A549 (cell line): ENCODE measurements around the gene AQP12B. TPM values are rescaled to one million over a fixed set of nuclear protein-coding genes. Genes with fewer than 3 reads are reported as not detected.

Experiments used
- ATAC-seq, 2 experiments: fragments of 200-7000 bp in 1 of 2; fragments of >200 bp in 1 of 2; cut with Nextera tagmentation in 1 of 2; cut with Tn5 transposase in 1 of 2; 3 replicates each; pipeline versions ENCODE4 v1.8.0 to v1.9.1; 2018 to 2020; ENCODE audit warnings: mild to moderate bottlenecking in 1 of 2, moderate library complexity in 1 of 2
- CTCF ChIA-PET: fragments of 300-600 bp; sonication (Branson Sonifier 250); formaldehyde crosslinking; extraction: SDS; loops from one replicate; lab custom pipeline; 2021; ENCODE audit warnings: antibody characterized with exemption, inconsistent platforms; lab: Yijun Ruan, JAX
- POLR2A ChIA-PET: fragments of 350-600 bp; formaldehyde crosslinking; extraction: SDS; loops from one replicate; lab custom pipeline; 2021; ENCODE audit warnings: antibody characterized with exemption, inconsistent platforms; lab: Yijun Ruan, JAX
- DNase-seq, 2 experiments: peaks; one replicate each; pipeline versions ENCODE4 v3.0.0 to v3.0.0-alpha.2; 2011 to 2016; ENCODE audit warnings: low read depth in 1 of 2, low spot score in 1 of 2
- FAIRE-seq: peaks from 2 replicates; lab custom pipeline; 2011; peaks lifted over from hg19 to GRCh38; lab: Jason Lieb, UNC
- H3K27ac ChIP-seq, 2 experiments: fragments of >200 bp; sonication (Bioruptor Twin); formaldehyde crosslinking; 3 replicates each; pipeline ENCODE4 v1.5.1; 2016 to 2017
- H3K4me1 ChIP-seq: fragments of >200 bp; sonication (Bioruptor Twin); formaldehyde crosslinking; 3 replicates; pipeline ENCODE4 v1.6.1; 2016
- H3K4me2 ChIP-seq: fragments of >200 bp; sonication (Bioruptor Twin); formaldehyde crosslinking; 3 replicates; pipeline ENCODE4 v1.6.1; 2016
- H3K4me3 ChIP-seq: fragments of >200 bp; sonication (Bioruptor Twin); formaldehyde crosslinking; 3 replicates; pipeline ENCODE4 v1.5.1; 2016
- H3K9me3 ChIP-seq: fragments of >200 bp; sonication (Bioruptor Twin); formaldehyde crosslinking; 3 replicates; pipeline ENCODE4 v1.6.1; 2016
- CBX8 ChIP-seq: fragments of 200-600 bp; sonication (generic); IDR thresholded peaks from 2 replicates; pipeline ENCODE4 v1.6.1; 2016
- CHD2 ChIP-seq: fragments of 150-350 bp; IDR thresholded peaks from 2 replicates; pipeline ENCODE4 v1.6.1; 2014; ENCODE audit warnings: low read length; ENCODE audit not compliant: partially characterized antibody
- E2F6 ChIP-seq: IDR thresholded peaks from 2 replicates; pipeline ENCODE4 v1.6.1; 2012; ENCODE audit warnings: low read depth, borderline replicate concordance
- EHMT2 ChIP-seq: fragments of 200-600 bp; sonication (generic); IDR thresholded peaks from 2 replicates; pipeline ENCODE4 v1.6.1; 2016; ENCODE audit warnings: antibody characterized with exemption, low read depth, mild to moderate bottlenecking, moderate library complexity
- EP300 ChIP-seq, 2 experiments: fragments of >200 bp; sonication (Bioruptor Twin); formaldehyde crosslinking; IDR thresholded peaks; 2 replicates in 1 of 2; 3 replicates in 1 of 2; pipeline ENCODE4 v1.6.1; 2016 to 2017
- GATA3 ChIP-seq: IDR thresholded peaks from 2 replicates; pipeline ENCODE4 v1.6.1; 2012; ENCODE audit warnings: borderline replicate concordance
- HDAC2 ChIP-seq: fragments of 200-600 bp; sonication (generic); IDR thresholded peaks from 2 replicates; pipeline ENCODE4 v1.6.1; 2016
- MAZ ChIP-seq: fragments of 150-350 bp; IDR thresholded peaks from 2 replicates; pipeline ENCODE4 v1.6.1; 2014; ENCODE audit warnings: antibody characterized with exemption, low read depth, low read length, borderline replicate concordance
- NFE2L2 ChIP-seq: fragments of 150-350 bp; conservative IDR thresholded peaks from 2 replicates; pipeline ENCODE4 v1.6.1; 2014; ENCODE audit warnings: low read length
- NPAS2 ChIP-seq: fragments of 250-450 bp; sonication (Bioruptor Pico); IDR thresholded peaks from 2 replicates; pipeline ENCODE4 v1.8.0; 2022; ENCODE audit warnings: mild to moderate bottlenecking, moderate library complexity, borderline replicate concordance
- POLR2AphosphoS2 ChIP-seq: conservative IDR thresholded peaks from 2 replicates; pipeline ENCODE4 v1.6.1; 2012; ENCODE audit warnings: low read length, improper control_type of control experiment, inconsistent platforms
- RARB ChIP-seq: fragments of 250-450 bp; sonication (Bioruptor Pico); IDR thresholded peaks from 2 replicates; pipeline ENCODE4 v1.8.0; 2021; ENCODE audit warnings: mild to moderate bottlenecking, moderate library complexity
- TFCP2L1 ChIP-seq: fragments of 250-450 bp; sonication (Bioruptor Pico); IDR thresholded peaks from 2 replicates; pipeline ENCODE4 v1.5.0; 2021; ENCODE audit warnings: mild to moderate bottlenecking
- USF2 ChIP-seq: fragments of 450-650 bp; IDR thresholded peaks from 2 replicates; pipeline ENCODE4 v1.6.1; 2014; ENCODE audit warnings: antibody characterized with exemption
- WGBS: methylation state at CpG from one replicate; pipeline ENCODE4 v1.1.6; 2017; ENCODE audit errors: missing lambda C conversion rate; 5-methylcytosine and 5-hydroxymethylcytosine counted together
- polyA plus RNA-seq, 4 experiments: library from polyadenylated mRNA; depleted of rRNA in 3 of 4; stranded (reverse); fragments of >200 nt; fragmentation: RNase III in 1 of 4; extraction: RNeasy Plus Mini Kit Qiagen cat#74134 plus additional on column Dnase treatment in 1 of 4; gene quantifications; 2 replicates in 3 of 4; 3 replicates in 1 of 4; pipeline ENCODE4 v1.2.3, GENCODE V29; 2011 to 2017
- TF ChIP-seq, protein P1 (sequence below): fragments of 200-600 bp; sonication (generic); IDR thresholded peaks from 2 replicates; pipeline ENCODE4 v1.6.1; 2016; ENCODE audit warnings: antibody characterized with exemption, mild to moderate bottlenecking, moderate library complexity
- TF ChIP-seq, protein P2 (sequence below): fragments of >200 bp; sonication (Bioruptor Twin); formaldehyde crosslinking; IDR thresholded peaks from 3 replicates; pipeline ENCODE4 v1.5.1; 2016
- TF ChIP-seq, protein P3 (sequence below): fragments of 250-450 bp; sonication (Bioruptor Pico); IDR thresholded peaks from 2 replicates; pipeline ENCODE4 v1.5.0; 2021; ENCODE audit warnings: mild to moderate bottlenecking, moderate library complexity, borderline replicate concordance

The AQP12B gene
- polyA plus RNA-seq, 2 of the 4 experiments (the other 2 are of a cell fraction): not detected

GRCh38 chr2:240712121-240712520, 29.4 kb upstream of the AQP12B start:
- Histone ChIP-seq H3K4me1 (no peaks in the 10 kb centered on the region), H3K27ac (no peak overlapping the region), H3K4me2 (no peak overlapping the region), H3K9me3 (no peaks in the 10 kb centered on the region), H3K4me3 (no peak overlapping the region)
- DNase-seq (no peak), ATAC-seq (no peak), FAIRE-seq (no peak)
- ChIA-PET POLR2A (no interaction called here), CTCF (interaction anchor here (0.8 to 1.4 kb wide), 2 partner anchors 8 to 12 kb away, joined by 3 to 4 read pairs; no protein-coding TSS in a partner anchor)
- TF ChIP-seq CHD2 (no peak), RARB (CRISPR knock-in tag) (no peak), POLR2AphosphoS2 (no peak), CBX8 (no peak), NPAS2 (CRISPR knock-in tag) (no peak), HDAC2 (no peak), TFCP2L1 (CRISPR knock-in tag) (no peak), EHMT2 (no peak), EP300 (IDR thresholded peaks at IDR 0.05) (no peak), USF2 (no peak)
- TF ChIP-seq, protein P1, sequence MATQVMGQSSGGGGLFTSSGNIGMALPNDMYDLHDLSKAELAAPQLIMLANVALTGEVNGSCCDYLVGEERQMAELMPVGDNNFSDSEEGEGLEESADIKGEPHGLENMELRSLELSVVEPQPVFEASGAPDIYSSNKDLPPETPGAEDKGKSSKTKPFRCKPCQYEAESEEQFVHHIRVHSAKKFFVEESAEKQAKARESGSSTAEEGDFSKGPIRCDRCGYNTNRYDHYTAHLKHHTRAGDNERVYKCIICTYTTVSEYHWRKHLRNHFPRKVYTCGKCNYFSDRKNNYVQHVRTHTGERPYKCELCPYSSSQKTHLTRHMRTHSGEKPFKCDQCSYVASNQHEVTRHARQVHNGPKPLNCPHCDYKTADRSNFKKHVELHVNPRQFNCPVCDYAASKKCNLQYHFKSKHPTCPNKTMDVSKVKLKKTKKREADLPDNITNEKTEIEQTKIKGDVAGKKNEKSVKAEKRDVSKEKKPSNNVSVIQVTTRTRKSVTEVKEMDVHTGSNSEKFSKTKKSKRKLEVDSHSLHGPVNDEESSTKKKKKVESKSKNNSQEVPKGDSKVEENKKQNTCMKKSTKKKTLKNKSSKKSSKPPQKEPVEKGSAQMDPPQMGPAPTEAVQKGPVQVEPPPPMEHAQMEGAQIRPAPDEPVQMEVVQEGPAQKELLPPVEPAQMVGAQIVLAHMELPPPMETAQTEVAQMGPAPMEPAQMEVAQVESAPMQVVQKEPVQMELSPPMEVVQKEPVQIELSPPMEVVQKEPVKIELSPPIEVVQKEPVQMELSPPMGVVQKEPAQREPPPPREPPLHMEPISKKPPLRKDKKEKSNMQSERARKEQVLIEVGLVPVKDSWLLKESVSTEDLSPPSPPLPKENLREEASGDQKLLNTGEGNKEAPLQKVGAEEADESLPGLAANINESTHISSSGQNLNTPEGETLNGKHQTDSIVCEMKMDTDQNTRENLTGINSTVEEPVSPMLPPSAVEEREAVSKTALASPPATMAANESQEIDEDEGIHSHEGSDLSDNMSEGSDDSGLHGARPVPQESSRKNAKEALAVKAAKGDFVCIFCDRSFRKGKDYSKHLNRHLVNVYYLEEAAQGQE: no peak
- 82% methylated on average over 8 of the region's 9 CpGs for WGBS

GRCh38 chr2:240711701-240712100, 29.0 kb upstream of the AQP12B start:
- Histone ChIP-seq H3K4me2 (no peak overlapping the region), H3K4me1 (no peaks in the 10 kb centered on the region), H3K9me3 (no peaks in the 10 kb centered on the region), H3K27ac (no peak overlapping the region), H3K4me3 (no peak overlapping the region)
- FAIRE-seq (no peak), ATAC-seq (no peak), DNase-seq (no peak)
- POLR2A ChIA-PET: no interaction called here
- 74% methylated on average over 3 of the region's 5 CpGs for WGBS
- CTCF ChIA-PET: interaction anchor here (0.8 to 1.4 kb wide), 2 partner anchors 8 to 11 kb away, joined by 3 to 4 read pairs; no protein-coding TSS in a partner anchor
- no peak for TF ChIP-seq MAZ
- TF ChIP-seq, protein P2, sequence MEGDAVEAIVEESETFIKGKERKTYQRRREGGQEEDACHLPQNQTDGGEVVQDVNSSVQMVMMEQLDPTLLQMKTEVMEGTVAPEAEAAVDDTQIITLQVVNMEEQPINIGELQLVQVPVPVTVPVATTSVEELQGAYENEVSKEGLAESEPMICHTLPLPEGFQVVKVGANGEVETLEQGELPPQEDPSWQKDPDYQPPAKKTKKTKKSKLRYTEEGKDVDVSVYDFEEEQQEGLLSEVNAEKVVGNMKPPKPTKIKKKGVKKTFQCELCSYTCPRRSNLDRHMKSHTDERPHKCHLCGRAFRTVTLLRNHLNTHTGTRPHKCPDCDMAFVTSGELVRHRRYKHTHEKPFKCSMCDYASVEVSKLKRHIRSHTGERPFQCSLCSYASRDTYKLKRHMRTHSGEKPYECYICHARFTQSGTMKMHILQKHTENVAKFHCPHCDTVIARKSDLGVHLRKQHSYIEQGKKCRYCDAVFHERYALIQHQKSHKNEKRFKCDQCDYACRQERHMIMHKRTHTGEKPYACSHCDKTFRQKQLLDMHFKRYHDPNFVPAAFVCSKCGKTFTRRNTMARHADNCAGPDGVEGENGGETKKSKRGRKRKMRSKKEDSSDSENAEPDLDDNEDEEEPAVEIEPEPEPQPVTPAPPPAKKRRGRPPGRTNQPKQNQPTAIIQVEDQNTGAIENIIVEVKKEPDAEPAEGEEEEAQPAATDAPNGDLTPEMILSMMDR: no peak
- TF ChIP-seq, protein P3, sequence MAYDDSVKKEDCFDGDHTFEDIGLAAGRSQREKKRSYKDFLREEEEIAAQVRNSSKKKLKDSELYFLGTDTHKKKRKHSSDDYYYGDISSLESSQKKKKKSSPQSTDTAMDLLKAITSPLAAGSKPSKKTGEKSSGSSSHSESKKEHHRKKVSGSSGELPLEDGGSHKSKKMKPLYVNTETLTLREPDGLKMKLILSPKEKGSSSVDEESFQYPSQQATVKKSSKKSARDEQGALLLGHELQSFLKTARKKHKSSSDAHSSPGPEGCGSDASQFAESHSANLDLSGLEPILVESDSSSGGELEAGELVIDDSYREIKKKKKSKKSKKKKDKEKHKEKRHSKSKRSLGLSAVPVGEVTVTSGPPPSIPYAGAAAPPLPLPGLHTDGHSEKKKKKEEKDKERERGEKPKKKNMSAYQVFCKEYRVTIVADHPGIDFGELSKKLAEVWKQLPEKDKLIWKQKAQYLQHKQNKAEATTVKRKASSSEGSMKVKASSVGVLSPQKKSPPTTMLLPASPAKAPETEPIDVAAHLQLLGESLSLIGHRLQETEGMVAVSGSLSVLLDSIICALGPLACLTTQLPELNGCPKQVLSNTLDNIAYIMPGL: no peak
- no peak for TF ChIP-seq NFE2L2
- no peak for TF ChIP-seq EP300 (IDR thresholded peaks at IDR 0.05)
- TF ChIP-seq NPAS2 (CRISPR knock-in tag): no peak
- no peak for TF ChIP-seq GATA3
- no peak for TF ChIP-seq E2F6
